HEK293 (cell line): ENCODE measurements around the gene SLC38A8.

ENCODE experiments used
- CTCF ChIA-PET: fragments of 350-600 bp; formaldehyde crosslinking; extraction: SDS; loops from one replicate; lab custom pipeline; 2021; ENCODE audit warnings: antibody characterized with exemption; lab: Yijun Ruan, JAX
- POLR2A ChIA-PET: fragments of 300-600 bp; formaldehyde crosslinking; extraction: SDS; loops from one replicate; lab custom pipeline; 2020; ENCODE audit warnings: antibody characterized with exemption, inconsistent platforms; lab: Yijun Ruan, JAX
- H3K27ac ChIP-seq: fragments of 200-500 bp; sonication (Bioruptor generic); 2 replicates; pipeline ENCODE4 v1.5.1; 2014; ENCODE audit warnings: low read depth, low read length, control low read depth, inconsistent platforms; ENCODE audit errors: extremely low read depth
- H3K36me3 ChIP-seq, 2 experiments: fragments of 200-500 bp in 1 of 2; sonication (Bioruptor generic) in 1 of 2; 1 replicate in 1 of 2; 2 replicates in 1 of 2; pipeline ENCODE4 v1.5.1; 2014 to 2017; ENCODE audit warnings: inconsistent platforms in 2 of 2, low read length in 2 of 2; ENCODE audit not compliant: control insufficient read depth in 2 of 2, insufficient read depth in 1 of 2
- H3K4me1 ChIP-seq: fragments of 200-500 bp; sonication (Bioruptor generic); 2 replicates; pipeline ENCODE4 v1.5.1; 2014; ENCODE audit warnings: mild to moderate bottlenecking, low read length, inconsistent platforms; ENCODE audit not compliant: control insufficient read depth, insufficient read depth
- H3K4me3 ChIP-seq: 2 replicates; pipeline ENCODE4 v1.5.1; 2011; ENCODE audit warnings: low read depth, mild to moderate bottlenecking, control low read depth, low read length, moderate library complexity
- H3K9me3 ChIP-seq: fragments of 200-500 bp; sonication (Bioruptor generic); 2 replicates; pipeline ENCODE4 v1.5.1; 2014; ENCODE audit warnings: low read depth, low read length, inconsistent platforms; ENCODE audit not compliant: control insufficient read depth, insufficient read depth
- BCL11B ChIP-seq: fragments of 450-650 bp; formaldehyde crosslinking; IDR thresholded peaks from 2 replicates; pipeline ENCODE4 v1.5.1; 2016; ENCODE audit warnings: low read depth, missing biosample characterization, missing genetic modification characterization
- MYNN ChIP-seq: fragments of 450-650 bp; formaldehyde crosslinking; IDR thresholded peaks from 2 replicates; pipeline ENCODE4 v1.5.1; 2016; ENCODE audit warnings: missing biosample characterization, missing genetic modification characterization, borderline replicate concordance
- PRDM2 ChIP-seq: fragments of 450-650 bp; formaldehyde crosslinking; IDR thresholded peaks from 2 replicates; pipeline ENCODE4 v1.5.1; 2016; ENCODE audit warnings: missing biosample characterization, missing genetic modification characterization, borderline replicate concordance
- SCRT2 ChIP-seq: fragments of 450-650 bp; formaldehyde crosslinking; IDR thresholded peaks from 2 replicates; pipeline ENCODE4 v1.5.1; 2016; ENCODE audit warnings: missing biosample characterization, missing genetic modification characterization
- SETDB1 ChIP-seq: IDR thresholded peaks from one replicate; pipeline ENCODE4 v1.6.1; 2017; ENCODE audit warnings: mild to moderate bottlenecking, low read length, moderate library complexity, mixed read lengths; ENCODE audit not compliant: insufficient read length
- TRIM28 ChIP-seq: IDR thresholded peaks from 2 replicates; pipeline ENCODE4 v1.6.1; 2011; ENCODE audit warnings: low read length, control low read depth, borderline replicate concordance
- ZFP37 ChIP-seq: fragments of 450-650 bp; formaldehyde crosslinking; IDR thresholded peaks from 2 replicates; pipeline ENCODE4 v1.5.1; 2016; ENCODE audit warnings: missing biosample characterization, missing genetic modification characterization
- ZNF112 ChIP-seq: fragments of 450-650 bp; formaldehyde crosslinking; IDR thresholded peaks from 2 replicates; pipeline ENCODE4 v1.5.0; 2017; ENCODE audit warnings: missing biosample characterization, missing genetic modification characterization
- ZNF138 ChIP-seq: fragments of 450-650 bp; formaldehyde crosslinking; IDR thresholded peaks from 2 replicates; pipeline ENCODE4 v1.5.1; 2016; ENCODE audit warnings: missing biosample characterization, missing genetic modification characterization, borderline replicate concordance
- ZNF184 ChIP-seq: fragments of 450-650 bp; IDR thresholded peaks from 2 replicates; pipeline ENCODE4 v1.5.1; 2018; ENCODE audit warnings: missing biosample characterization, mild to moderate bottlenecking, missing genetic modification characterization
- ZNF280C ChIP-seq: fragments of 450-650 bp; formaldehyde crosslinking; IDR thresholded peaks from 2 replicates; pipeline ENCODE4 v1.5.1; 2016; ENCODE audit warnings: missing biosample characterization, missing genetic modification characterization
- ZNF280D ChIP-seq: fragments of 450-650 bp; formaldehyde crosslinking; IDR thresholded peaks from 2 replicates; pipeline ENCODE4 v1.5.1; 2016; ENCODE audit warnings: missing biosample characterization, missing genetic modification characterization
- ZNF530 ChIP-seq: fragments of 450-650 bp; formaldehyde crosslinking; IDR thresholded peaks from 2 replicates; pipeline ENCODE4 v1.5.1; 2016; ENCODE audit warnings: low read depth, missing biosample characterization, missing genetic modification characterization
- ZNF544 ChIP-seq: fragments of 450-650 bp; formaldehyde crosslinking; IDR thresholded peaks from 2 replicates; pipeline ENCODE4 v1.5.0; 2017; ENCODE audit warnings: missing biosample characterization, missing genetic modification characterization
- ZNF768 ChIP-seq: fragments of 450-650 bp; formaldehyde crosslinking; IDR thresholded peaks from 2 replicates; pipeline ENCODE4 v1.5.1; 2018; ENCODE audit warnings: missing biosample characterization, mild to moderate bottlenecking, missing genetic modification characterization
- ZNF843 ChIP-seq: fragments of 450-650 bp; formaldehyde crosslinking; IDR thresholded peaks from 2 replicates; pipeline ENCODE4 v1.5.1; 2016; ENCODE audit warnings: missing biosample characterization, missing genetic modification characterization

SLC38A8 gene

GRCh38 chr16:83979441-83979840 lies 63.2 kb downstream of the SLC38A8 start:
- Histone ChIP-seq H3K36me3 (no peaks in the 10 kb centered on the region), H3K9me3 (no peaks in the 10 kb centered on the region), H3K4me1 (no peaks in the 10 kb centered on the region; the same call in 1 of the 2 replicates), H3K27ac (no peak overlapping the region), H3K4me3 (no peak overlapping the region)
- ChIA-PET CTCF (interaction anchor here (0.6 to 2.3 kb wide), 2 partner anchors 86 to 220 kb away, joined by 3 to 8 read pairs; no protein-coding TSS in a partner anchor), POLR2A (no interaction called here)
- TF ChIP-seq ZNF184 (tag by site-specific recombination) = no peak
- TF ChIP-seq ZNF530 (tag by site-specific recombination) = no peak
- TF ChIP-seq ZNF112 (tag by site-specific recombination) = no peak
- TF ChIP-seq ZNF768 (tag by site-specific recombination) = no peak
- TF ChIP-seq ZNF843 (tag by site-specific recombination) = no peak
- no peak for TF ChIP-seq MYNN
- TF ChIP-seq ZNF280C (tag by site-specific recombination) = no peak
- TF ChIP-seq ZFP37 (tag by site-specific recombination) = no peak
- no peak for TF ChIP-seq PRDM2 (tag by site-specific recombination)
- TF ChIP-seq ZNF138 = no peak
- TF ChIP-seq ZNF544 (tag by site-specific recombination) = no peak
- no peak for TF ChIP-seq BCL11B
- no peak for TF ChIP-seq ZNF280D (tag by site-specific recombination)
- no peak for TF ChIP-seq SCRT2

GRCh38 chr16:83978401-83978904 lies 64.1 kb downstream of the SLC38A8 start:
- Histone ChIP-seq H3K4me1 (no peaks in the 10 kb centered on the region; the same call in 1 of the 2 replicates), H3K4me3 (no peak overlapping the region), H3K36me3 (no peaks in the 10 kb centered on the region), H3K9me3 (no peaks in the 10 kb centered on the region), H3K27ac (no peak overlapping the region)
- ChIA-PET POLR2A (no interaction called here), CTCF (interaction anchor here (1.2 to 2.3 kb wide), 2 partner anchors 85 to 87 kb away, joined by 4 to 8 read pairs; no protein-coding TSS in a partner anchor)
- TF ChIP-seq SETDB1 = peak; percentile 75
- TF ChIP-seq TRIM28 = peak; percentile 90; the same call in 1 of the 2 replicates
- TF ChIP-seq ZNF280C (tag by site-specific recombination) = no peak
